Fibroblast of skin of scalp (primary cell): ENCODE measurements around the gene AMELY. TPM values are rescaled to one million over a fixed set of nuclear protein-coding genes. Genes with fewer than 3 reads are reported as not detected.
"Not testable (repeated sequence)": the region's sequence is repeated elsewhere in the genome, so short reads cannot be mapped to it uniquely, and the experiment has no call there.

Experiments used
- DNase-seq: peaks from one replicate; pipeline ENCODE4 v3.0.0-alpha.2; 2013
- polyA plus RNA-seq, 2 experiments: library from polyadenylated mRNA; unstranded; fragments of 120-200 nt; gene quantifications; one replicate each; pipeline ENCODE4 v1.2.1, GENCODE V29; 2013; ENCODE audit not compliant: insufficient read length in 2 of 2

AMELY gene, protein sequence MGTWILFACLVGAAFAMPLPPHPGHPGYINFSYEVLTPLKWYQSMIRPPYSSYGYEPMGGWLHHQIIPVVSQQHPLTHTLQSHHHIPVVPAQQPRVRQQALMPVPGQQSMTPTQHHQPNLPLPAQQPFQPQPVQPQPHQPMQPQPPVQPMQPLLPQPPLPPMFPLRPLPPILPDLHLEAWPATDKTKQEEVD
- not detected for polyA plus RNA-seq (2013, experiment 1 of 2; ENCODE audit: insufficient read length)
- polyA plus RNA-seq (2013, experiment 2 of 2; ENCODE audit: insufficient read length), result not detected

DNA sequence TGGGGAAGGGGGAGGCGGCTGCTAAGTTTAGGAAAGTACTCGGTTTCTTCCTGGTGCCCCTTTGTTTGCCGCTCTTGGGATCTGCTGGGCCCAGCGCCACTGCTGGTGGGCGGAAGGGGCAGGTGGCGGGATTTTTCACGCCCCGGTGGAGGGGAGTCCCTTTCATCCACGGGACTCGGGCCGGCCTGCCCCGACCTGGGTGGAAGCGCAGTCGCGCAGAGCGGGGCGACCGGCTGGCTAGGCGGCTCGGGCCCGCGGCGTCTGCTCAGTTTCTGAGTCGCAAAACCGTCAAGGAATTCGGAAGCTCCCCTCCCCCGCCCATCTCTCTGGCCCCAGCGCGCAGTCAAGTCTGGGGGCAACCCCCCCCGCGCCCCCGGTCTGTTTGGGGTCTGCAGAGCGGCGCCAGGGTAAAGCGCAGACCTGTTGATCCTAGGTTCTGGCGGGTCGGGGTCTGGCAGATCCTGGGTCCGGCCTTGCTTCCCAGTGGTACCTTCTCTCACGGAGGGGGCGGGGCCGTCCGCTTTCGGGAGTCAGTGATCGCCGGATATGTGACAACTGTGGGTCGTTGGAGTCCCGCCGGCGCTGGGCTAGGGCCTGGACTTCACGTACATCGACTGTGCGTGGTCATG is at the start of gene AMELY:
AMELY (minus strand) TSS at position 500 of the 629 bp plus-strand sequence. CDS start 39,144 bp downstream, outside the sequence.
- no peak for DNase-seq

DNA sequence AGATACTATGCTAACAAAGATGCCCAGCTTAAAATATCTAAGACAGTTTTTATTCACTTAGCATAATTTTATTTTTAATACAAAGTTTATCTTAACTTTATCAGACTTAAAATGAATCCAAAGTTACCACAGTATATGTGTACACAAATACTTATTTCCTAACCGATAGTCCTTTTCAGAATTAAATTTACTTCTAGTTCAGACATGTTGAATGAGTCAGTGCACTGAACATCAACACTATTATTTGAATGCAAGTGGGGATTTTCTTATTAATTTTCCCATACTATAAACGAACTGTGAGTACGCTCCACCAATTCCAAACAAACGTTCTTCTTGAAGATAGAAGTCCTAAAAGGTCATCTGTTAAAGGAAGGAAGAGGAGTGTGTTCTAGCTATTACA is 38.4 kb upstream of the AMELY start:
- DNase-seq, result no peak

DNA sequence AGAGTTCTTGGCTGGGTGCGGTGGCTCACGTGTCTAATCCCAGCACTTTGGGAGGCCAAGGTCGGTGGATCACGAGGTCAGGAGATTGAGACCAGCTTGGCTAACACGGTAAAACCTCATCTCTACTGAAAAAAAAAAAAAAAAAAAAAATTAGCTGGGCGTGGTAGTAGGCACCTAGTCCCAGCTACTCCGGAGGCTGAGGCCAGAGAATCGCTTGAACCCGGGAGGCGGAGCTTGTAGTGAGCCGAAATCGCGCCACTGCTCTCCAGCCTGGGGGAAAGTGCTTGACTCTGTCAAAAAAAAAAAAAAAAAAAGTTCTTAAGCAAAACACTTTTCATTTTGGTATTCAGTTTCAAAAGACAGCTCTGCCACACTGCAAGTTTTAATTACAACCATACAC is 36.8 kb upstream of the AMELY start:
- DNase-seq, result no peak

DNA sequence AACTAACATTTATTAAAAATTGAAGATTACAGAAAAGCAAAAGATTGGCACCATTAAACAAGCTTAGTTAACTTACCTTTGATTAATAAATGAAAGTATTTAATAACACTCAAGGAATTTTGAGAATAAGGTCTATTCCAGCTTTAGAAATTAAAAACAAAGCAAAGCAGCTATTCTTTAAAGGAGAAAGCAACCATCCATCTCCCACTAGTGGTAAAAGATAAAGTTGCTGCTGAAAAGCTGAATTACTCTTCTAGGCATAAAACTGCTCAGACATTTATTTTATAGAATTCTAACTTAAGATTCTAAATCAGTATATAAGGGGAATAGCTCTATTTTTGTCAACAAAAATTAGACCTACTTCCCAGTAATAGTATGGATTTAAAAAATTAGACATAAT is 36.1 kb upstream of the AMELY start:
- no peak for DNase-seq

DNA sequence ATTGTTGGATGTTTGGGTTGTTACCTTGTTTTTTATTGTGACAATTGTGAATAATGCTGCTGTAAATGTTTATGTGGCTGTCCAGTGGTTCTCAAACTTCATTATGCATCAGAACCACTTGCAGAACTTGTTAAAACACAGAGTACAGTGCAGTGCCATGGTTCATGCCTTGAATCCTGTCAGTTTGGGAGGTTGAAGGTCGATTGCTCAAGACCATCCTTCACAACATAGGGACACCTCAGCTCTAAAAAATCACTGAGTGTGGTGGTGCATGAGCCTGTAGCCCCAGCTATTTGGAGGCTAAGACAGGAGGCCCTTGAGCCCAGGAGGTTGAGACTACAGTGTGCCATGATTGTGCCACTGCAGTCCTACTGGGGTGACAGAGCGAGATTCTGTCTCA is 23.9 kb upstream of the AMELY start:
- no peak for DNase-seq

DNA sequence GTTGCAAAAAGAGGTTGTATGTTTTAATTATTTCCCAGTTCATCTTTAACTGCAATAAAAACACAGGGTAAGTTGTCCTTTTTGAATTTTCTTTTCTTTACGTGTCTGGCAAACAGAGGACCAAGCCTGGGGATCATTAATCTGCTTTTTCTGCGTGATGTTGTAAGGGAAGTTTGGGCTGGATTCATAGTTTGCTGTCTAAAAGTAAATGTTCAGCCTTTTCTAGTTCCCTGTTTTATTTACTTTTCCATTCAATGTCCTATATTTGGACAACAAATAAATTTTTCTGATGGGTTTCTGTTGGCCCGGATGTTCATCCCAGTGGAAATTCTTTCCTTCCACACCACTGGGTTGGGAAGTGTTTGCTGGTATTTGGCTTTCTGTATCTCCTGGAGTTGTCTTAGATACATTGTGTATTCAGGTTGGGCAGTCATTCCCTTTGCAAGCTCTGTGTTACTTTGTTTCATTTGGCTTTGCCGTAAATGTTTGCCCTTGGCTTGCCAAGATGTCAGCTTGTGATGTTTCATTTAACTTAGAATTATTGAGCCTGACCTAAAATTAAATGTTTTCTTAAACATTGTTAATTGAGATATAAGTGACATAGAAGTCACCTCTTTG is 20.3 kb upstream of the AMELY start:
- no peak for DNase-seq

DNA sequence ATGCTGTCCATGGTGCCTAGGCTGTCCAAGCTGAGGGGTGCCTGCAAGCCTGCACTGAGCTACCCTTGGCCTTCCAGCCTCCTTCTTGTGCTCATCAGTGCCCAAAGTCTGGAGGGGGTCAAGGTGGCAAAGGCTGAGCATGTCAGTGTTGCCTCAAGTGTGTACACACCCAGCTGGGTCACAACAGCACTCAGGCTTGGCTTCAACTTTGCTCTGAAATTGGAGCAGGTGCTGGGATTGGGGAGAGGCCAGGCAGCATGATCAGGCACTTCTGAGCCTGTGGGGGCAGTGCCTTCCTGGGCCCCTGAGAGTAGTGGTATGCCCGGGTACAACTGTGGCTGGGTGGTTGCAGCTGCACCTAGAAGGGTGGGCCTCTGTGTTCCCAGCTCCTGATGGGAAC is 17.7 kb upstream of the AMELY start:
- no peak for DNase-seq

DNA sequence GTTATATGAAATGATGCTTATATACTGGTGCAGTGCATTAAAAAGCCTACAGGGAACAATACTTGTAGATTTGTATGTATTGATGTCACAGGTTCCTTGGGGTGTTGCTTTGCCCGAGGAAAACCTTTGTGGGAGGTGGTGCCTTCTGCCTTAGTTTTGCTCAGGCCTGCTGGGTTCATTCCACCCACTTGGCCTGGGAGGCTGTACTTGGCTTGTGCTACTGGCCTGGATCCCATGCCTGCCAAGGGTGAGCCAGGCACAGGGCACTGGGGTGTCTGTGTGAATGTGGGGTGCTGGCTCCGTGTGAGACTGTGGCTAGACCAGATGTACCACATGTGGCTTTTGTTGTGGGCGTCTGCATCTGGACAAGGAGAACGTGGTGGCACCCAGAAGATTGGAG is 16.7 kb upstream of the AMELY start:
- DNase-seq, result no peak

DNA sequence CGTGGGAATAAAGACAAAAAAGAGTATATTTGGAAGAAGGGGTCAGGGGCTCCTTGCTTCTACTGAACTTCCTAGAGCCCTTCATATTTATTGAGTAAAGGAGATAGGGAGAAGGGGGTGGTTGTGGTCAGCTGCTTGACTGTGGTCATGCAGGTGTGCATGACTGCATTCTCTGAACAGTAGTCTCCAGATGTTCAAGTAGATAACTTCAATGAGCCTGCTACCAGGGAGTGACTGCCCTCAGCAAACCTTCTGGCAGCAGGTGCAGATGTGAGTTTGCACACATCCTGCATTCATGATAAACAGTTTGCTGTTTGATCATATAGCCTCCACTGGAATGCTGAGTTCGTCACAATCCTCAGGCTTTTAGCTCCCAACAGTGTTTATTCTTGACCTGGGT is 9.5 kb upstream of the AMELY start:
- DNase-seq, result no peak

DNA sequence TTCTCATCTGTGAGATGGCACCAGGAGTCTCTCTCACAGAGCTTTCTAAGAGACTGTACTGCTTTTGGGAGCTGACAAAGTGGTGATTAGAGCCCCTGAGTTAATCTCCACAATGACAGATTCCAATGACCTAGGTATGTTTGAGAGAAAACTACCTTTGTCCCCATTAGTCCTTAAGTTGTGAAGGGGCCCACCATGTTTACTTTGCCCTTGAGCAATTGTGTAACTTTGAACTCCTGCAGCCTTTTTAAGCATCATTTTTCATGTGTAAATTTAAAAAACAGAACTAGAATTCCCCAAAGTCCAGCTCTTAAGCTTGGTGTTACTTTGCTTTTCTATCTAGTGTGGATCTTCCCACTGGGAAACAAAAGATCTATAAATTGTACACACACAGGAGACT is 1.8 kb upstream of the AMELY start:
- no peak for DNase-seq

DNA sequence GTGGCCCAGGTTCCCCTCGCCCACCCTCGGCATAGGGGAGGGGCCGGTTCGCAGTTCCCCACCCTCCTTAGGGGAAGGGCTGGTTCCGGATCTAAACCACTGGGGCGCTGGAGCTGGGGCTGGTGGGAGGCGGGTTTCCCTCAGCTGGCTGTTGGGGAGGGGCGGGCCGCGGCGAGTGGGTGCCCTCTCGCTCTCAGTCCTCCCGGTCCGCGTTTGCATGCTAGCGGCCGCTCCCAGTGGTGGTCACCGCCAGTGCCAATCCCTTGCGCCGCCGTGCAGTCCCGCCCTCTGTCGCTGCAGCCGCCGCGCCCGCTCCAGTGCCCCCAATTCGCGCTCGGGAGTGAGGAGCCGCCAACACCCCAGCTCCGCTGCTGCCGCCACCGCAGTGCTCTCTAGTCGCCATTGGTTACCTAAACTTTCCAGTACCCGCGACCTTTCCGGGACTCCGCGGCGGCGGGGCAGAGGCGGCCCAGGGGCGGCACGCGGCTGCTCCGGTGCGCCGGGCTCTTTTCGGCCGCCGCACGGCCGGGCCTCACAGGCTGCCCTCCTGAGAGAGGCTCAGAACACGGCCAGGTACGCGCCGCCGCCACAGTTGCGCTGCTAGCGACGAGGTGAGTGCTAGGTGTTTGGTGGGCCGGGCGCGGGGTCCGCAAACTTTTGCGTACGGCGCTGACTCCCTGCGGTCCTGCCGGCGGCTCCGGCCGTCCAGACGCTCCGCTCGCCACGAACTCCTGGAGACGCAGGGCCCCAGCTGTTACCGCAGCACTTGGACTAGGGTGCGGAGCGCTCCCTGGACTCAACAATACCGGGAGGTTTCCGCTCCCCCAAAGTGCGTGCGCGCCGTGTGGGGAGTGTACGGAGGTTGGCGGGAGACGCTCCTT is 940 bp downstream of the AMELY start, which contains the start of gene TBL1Y:
TBL1Y (plus strand) TSS at position 326 of the 881 bp plus-strand sequence. CDS start 114,388 bp downstream, outside the sequence.
- no peak for DNase-seq

DNA sequence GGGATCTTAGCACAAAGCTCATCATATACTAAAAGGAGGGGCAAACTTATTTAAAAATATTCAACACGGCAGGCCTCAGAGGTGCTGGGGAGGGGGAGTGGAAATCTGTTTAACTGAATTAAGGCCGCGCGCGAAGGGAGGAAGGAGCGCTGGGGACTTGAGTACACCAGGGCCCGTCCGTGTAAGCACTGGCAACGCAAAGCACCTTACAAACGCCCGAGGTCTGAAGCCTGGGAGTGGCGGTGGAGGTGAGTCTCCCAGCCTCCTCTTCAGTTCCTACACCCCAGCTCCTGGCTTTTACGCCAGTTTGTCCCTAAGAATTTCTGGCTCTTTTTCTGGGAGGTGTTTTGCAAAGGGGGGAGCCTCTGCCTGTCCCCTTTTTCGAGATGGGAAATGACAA is 1.7 kb downstream of the AMELY start:
- no peak for DNase-seq

DNA sequence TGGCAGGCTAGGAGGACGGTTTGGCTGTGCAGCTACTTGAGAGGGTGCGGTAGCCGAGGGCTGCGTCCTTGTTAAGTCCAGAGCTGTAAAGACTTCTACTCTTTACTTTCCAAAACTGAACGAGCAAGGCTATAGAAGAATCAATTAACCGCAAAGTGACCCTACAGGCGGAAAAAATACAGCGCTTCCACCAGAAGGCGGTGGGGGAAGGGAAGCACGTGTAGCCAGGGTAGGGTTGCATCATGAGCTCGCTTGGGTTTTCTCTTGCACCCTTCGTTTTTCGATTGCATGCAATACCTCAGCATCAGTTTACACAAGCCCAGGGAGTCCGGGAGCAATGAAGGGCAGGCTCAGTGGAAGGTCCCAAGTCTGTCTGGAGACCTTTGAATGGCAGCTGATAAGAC is 2.4 kb downstream of the AMELY start:
- no peak for DNase-seq

DNA sequence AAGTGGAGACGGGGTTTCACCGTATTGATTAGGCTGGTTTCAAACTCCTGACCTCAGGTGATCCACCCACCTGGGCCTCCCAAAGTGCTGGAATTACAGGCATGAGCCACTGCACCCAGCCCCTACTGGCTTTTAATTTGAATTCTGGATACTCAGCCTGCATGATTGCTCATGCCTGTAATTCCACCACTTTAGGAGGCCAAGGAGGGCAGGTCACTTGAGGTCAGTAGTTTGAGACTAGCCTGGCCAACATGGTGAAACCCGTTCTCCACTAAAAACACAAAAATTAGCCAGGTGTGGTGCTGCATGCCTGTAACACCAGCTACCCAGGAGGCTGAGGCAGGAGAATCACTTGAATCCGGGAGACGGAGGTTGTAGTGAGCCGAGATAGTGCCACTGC is 3.5 kb downstream of the AMELY start:
- not testable (repeated sequence) for DNase-seq

DNA sequence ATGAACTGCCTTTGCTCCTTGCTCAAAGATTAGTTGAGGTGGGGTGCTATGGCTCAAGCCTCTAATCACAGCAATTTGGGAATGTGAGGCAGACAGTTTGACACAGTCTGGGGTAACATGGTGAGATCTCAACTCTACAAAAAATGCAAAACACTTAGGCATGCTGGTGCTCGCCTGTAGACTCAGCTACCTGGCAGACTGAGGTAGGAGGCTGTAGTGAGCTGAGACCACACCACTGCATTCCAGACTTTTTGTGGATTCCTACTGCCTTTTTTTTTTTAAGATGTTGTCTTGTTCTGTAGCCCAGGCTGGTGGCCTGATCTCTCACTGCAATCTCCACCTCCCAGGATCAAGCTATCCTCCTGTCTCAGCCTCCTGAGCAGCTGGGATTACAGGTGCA is 4.0 kb downstream of the AMELY start:
- no peak for DNase-seq

DNA sequence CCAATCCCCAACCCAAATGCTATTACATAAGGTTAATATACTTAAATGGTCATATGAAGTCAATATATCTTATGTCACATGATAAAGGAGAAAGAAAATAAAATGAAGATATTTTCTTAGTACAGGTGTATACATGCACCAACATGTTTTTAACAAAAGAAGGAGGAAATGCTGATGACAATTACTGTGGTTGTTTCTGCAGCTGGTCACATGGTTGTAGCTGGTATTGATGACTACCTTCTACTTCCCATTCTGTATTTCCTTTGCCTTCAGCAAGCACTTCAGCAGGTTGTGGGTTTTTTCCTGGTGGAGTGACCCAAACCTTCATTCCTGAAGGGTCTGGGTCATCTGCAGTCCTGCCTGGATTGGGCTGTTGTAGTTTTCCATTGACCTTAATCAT is 9.4 kb downstream of the AMELY start:
- not testable (repeated sequence) for DNase-seq

DNA sequence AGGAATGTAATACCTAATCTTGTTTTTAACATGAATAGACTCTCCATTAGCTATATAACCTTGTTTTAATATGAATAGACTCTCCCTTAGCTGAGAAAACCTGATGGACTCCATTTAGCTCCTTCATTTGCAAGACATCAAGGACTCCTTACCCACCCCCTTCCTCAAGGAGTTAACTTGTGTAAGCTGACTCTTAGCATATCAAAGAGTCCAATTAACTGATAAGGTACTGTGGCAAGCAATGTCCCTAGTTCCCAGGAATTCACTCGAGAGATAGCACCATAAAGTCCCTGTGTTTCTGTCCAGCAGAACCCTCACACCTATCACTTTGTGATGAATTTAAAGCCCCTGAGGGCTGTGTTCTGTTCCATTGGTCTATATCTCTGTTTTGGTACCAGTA is 16.3 kb downstream of the AMELY start:
- DNase-seq, result no peak

DNA sequence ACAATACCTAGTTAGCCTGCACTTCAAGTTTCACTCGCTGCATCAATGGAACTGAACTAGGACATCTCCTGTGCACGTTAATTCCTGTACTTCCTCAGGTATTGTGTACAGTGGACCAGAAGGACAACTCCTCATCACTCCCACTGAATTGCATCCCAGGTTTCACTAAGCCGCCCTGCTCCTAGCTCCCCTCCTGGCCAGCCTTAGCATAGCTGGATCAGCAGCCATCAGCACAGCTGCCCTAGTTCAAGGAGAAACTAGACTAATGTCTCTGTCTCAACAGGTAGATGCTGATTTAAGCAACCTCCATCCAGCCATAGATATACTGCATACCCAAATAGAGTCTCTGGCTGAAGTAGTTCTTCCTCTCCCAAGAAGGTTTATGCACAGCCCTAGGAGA is 17.1 kb downstream of the AMELY start:
- no peak for DNase-seq

DNA sequence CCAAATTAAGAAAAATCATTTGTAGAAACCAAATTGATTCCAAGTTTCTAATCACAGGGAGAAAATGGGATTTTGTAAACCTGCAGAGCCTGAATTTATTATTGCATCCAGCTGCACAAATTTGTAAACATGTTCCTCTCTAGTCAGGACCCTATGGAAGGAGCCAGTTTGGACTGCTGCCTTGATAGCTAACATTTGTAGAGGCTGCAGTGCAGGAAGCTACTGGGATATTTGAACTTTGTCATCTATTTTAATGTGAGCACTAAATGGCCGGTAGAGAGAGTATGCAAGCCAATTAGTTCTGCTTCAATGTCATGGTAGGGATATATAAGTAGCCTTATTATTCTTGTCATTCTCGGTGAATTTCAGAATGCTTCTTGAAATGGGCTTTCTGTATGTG is 62.2 kb downstream of the AMELY start:
- no peak for DNase-seq

DNA sequence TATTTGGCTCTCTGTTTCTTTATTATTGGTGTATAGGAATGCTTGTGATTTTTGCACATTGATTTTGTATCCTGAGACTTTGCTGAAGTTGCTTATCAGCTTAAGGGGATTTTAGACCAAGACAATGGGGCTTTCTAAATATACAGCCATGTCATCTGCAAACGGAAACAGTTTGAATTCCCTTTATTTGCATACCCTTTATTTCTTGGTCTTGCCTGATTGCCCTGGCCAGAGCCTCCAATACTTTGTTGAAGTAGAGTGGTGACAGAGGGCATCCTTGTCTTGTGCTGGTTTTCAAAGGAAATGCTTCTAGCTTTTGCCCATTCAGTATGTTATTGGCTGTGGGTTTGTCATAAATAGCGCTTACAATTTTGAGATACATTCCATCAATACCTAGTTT is 68.9 kb downstream of the AMELY start:
- DNase-seq, result not testable (repeated sequence)
